Thymus (tissue), 11 donors: ENCODE results near the gene KCNH8. TPM values are rescaled to one million over a fixed set of nuclear protein-coding genes. Genes with fewer than 3 reads are reported as not detected.
A peak's percentile ranks its signal among the peaks of the same experiment; 100 is the strongest.

ENCODE experiments used
- DNase-seq, 9 donors: peaks; one replicate each; pipeline ENCODE4 v3.0.0-alpha.2; 2013; ENCODE audit warnings: low spot score in 9 of 9, low read depth in 6 of 9, missing footprints in 1 of 9
- H3K27ac ChIP-seq, 2 donors: one replicate each; pipeline ENCODE4 v1.5.1; 2013; ENCODE audit warnings: control low read depth in 1 of 2, low read depth in 1 of 2, low read length in 1 of 2, mild to moderate bottlenecking in 1 of 2, moderate library complexity in 1 of 2
- H3K27me3 ChIP-seq, 2 donors: one replicate each; pipeline ENCODE4 v1.5.1; 2013; ENCODE audit warnings: low read length in 1 of 2; ENCODE audit not compliant: control insufficient read depth in 2 of 2, insufficient read depth in 1 of 2
- H3K36me3 ChIP-seq, 2 donors: one replicate each; pipeline ENCODE4 v1.5.1; 2013; ENCODE audit warnings: low read length in 1 of 2, mild to moderate bottlenecking in 1 of 2, moderate library complexity in 1 of 2; ENCODE audit not compliant: control insufficient read depth in 2 of 2, insufficient read depth in 2 of 2
- H3K4me1 ChIP-seq, 2 donors: one replicate each; pipeline ENCODE4 v1.5.1; 2013; ENCODE audit warnings: low read length in 2 of 2; ENCODE audit not compliant: control insufficient read depth in 2 of 2, insufficient read depth in 2 of 2
- H3K4me3 ChIP-seq, 2 donors: one replicate each; pipeline ENCODE4 v1.5.1; 2013; ENCODE audit warnings: low read length in 2 of 2, control low read depth in 1 of 2, mild to moderate bottlenecking in 1 of 2
- H3K9me3 ChIP-seq, 2 donors: one replicate each; pipeline ENCODE4 v1.5.1; 2013; ENCODE audit warnings: low read length in 1 of 2, mild to moderate bottlenecking in 1 of 2; ENCODE audit not compliant: control insufficient read depth in 2 of 2, insufficient read depth in 1 of 2
- WGBS: extraction: QIAGEN DNeasy Blood & Tissue Kit; methylation state at CpG from one replicate; pipeline ENCODE4 v1.1.7; 2013; 5-methylcytosine and 5-hydroxymethylcytosine counted together
- polyA plus RNA-seq: library from polyadenylated mRNA; stranded (reverse); fragments of 200-250 nt; gene quantifications from one replicate; pipeline ENCODE4 v1.2.3, GENCODE V29; 2013
- total RNA-seq: library from RNA; stranded (reverse); fragments of 120-200 nt; gene quantifications from one replicate; pipeline ENCODE4 v1.2.4, GENCODE V29; 2013
- donor health status: healthy.

KCNH8 gene
- total and polyA plus RNA-seq, 2 donors = 0.33 to 0.80 TPM

DNA sequence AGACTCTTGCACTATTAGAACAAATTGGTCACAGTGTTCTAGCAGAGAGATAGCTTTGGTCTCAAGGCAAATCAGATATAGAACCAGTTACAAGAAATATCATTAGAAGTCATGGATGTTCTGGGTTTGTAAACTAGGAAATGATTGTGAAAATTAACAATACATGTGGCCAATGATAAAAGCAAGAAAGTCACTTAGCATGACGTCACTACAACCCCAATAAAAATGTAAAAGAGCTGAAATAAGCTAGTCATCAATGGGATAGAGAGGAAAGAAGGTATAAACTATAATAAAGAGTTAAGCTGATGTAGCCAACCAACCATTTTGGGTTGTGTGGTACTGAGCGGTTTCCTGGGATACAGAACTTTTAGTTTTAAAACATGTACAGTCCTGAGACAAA is 32.1 kb upstream of the KCNH8 start:
- H3K27ac ChIP-seq = no peak overlapping the region
- H3K4me1 ChIP-seq = no peaks in the 10 kb centered on the region
- no peaks in the 10 kb centered on the region for H3K36me3 ChIP-seq
- DNase-seq = no peak
- peaks cover 0 to 3% of the 10 kb centered on the region in 2 donors for H3K9me3 ChIP-seq
- H3K27me3 ChIP-seq = no peaks in the 10 kb centered on the region
- WGBS = 96% methylated on average over 2 of the region's 2 CpGs
- H3K4me3 ChIP-seq = no peak overlapping the region

DNA sequence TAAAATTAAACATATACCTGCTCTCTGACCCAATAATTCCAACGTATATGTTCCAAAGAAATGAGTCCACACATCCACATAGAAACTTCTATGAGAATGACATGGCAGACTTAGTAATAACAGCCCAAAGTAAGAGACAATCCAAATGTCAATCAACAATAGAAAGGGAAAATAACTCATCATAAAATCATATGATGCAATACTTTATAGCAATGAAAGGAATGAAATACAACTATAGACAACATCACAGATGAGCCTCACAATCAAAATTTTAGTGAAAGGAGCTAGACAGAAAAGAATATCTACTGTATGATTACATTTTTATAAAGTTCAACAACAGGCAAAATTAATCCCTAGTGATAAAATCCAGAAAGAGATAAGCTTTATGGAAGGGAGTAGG is 23.6 kb upstream of the KCNH8 start:
- 69% methylated on average over 1 of the region's 1 CpG for WGBS
- H3K36me3 ChIP-seq = no peaks in the 10 kb centered on the region
- H3K27me3 ChIP-seq = no peaks in the 10 kb centered on the region
- DNase-seq = no peak
- no peaks in the 10 kb centered on the region for H3K9me3 ChIP-seq
- H3K4me1 ChIP-seq = no peaks in the 10 kb centered on the region
- no peak overlapping the region for H3K27ac ChIP-seq
- no peak overlapping the region for H3K4me3 ChIP-seq

DNA sequence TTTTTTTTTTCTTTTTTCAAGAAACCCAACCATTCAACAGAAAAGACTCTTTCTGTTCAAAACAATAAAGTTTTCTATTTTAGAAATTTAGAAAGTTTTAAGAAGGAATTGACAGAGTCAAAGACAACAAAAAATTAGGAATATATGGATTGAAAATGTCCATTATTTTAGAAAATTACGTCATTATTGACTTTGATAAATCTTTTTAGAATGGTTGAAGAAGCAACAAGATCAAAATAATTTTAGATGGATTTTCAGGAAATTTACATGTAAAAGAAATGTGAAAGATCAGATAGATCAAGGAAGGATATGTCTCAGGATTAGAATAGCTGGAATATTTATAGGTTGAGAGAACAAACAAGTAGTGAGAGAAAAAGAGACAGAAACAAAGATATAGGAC is 8.4 kb upstream of the KCNH8 start:
- DNase-seq = no peak
- 96% methylated on average over 1 of the region's 1 CpG for WGBS
- Histone ChIP-seq H3K27me3 (no peaks in the 10 kb centered on the region), H3K27ac (no peak overlapping the region), H3K4me1 (no peaks in the 10 kb centered on the region), H3K9me3 (peaks cover 0 to under 1% of the 10 kb centered on the region in 2 donors), H3K4me3 (no peak overlapping the region), H3K36me3 (no peaks in the 10 kb centered on the region)

DNA sequence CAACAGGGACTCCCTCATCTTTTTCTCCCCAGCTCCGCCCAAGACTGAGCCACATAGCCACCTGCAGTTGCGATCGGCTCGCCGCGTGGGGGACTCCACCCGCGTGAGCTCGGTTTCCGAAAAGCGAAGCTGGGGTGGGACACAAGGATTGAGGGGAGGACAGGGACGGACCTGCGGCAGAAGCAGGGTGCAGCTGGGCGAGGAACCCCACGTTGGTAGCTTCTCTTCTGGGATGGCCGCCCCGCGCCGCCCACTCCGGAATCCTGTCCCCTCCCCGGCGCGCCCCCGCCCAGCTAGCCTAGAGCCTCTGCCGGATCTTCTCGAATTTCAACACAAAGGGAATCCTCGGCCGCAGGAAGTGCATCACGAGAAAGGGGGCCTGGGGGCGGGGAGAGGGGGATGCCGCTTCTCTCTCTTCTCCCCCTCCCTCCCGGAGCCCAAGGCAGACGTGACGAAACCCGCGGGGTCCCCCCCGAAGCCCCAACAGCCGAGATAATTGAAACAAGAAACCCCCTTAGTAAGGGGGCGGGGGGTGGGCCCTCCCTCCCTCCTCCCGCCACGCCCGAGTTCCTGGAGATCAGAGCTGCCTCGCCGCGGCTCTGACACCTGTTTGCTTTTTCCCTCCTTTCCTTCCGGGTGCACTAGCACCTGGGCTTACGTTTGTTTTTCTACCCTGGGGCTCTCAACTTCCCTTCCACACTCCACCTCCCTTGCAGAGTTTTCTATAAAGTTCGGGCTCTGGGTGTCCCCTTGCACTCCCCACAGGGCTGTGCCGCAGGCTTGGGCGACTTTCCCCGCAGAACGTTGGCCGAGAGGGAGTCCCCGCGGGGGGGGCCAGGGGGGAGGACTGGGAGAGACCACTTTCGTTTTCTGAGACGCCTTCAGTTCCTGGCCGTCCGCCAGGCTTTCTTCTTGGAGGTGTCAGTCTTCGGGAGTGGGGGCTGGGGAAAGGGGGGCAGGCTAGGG is 1.3 kb upstream of the KCNH8 start:
- under 1% methylated on average over 60 of the region's 60 CpGs for WGBS
- peak overlapping the region; percentile 84 to 93 for H3K27ac ChIP-seq
- peak overlapping the region; percentile 50 to 62 for H3K4me3 ChIP-seq
- no peaks in the 10 kb centered on the region for H3K36me3 ChIP-seq
- peaks cover 8 to 20% of the 10 kb centered on the region in 2 donors for H3K4me1 ChIP-seq
- peak; percentile 70 to 95 (median 84) for DNase-seq
- peaks cover 23 to 33% of the 10 kb centered on the region in 2 donors for H3K27me3 ChIP-seq
- peaks cover 1 to 9% of the 10 kb centered on the region in 2 donors for H3K9me3 ChIP-seq

DNA sequence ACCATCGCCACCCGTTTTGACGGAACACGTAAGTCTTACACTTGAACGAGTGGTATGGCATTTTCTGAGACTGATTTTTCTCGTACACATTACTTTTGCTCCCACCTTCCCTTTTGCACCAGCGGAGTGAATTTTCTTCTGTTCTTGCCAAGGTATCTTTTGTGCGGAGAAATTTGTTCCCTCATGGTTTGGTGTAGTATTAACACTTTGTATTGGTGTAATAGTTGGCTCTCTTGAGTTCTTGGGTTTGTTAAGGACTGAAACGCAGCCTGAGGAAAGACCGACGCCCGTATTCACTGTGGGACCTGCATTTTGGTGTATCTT is 420 bp downstream of the KCNH8 start:
- Histone ChIP-seq H3K4me3 (peak overlapping the region in 1 of 2 donors; percentile 50), H3K27me3 (peaks cover 23 to 33% of the 10 kb centered on the region in 2 donors), H3K36me3 (no peaks in the 10 kb centered on the region), H3K27ac (no peak overlapping the region), H3K9me3 (peaks cover 1 to 9% of the 10 kb centered on the region in 2 donors), H3K4me1 (peaks cover 8 to 20% of the 10 kb centered on the region in 2 donors)
- peak in 3 of 9 donors; percentile 0 to 21 (median 1) for DNase-seq
- WGBS = 7% methylated on average over 12 of the region's 12 CpGs

DNA sequence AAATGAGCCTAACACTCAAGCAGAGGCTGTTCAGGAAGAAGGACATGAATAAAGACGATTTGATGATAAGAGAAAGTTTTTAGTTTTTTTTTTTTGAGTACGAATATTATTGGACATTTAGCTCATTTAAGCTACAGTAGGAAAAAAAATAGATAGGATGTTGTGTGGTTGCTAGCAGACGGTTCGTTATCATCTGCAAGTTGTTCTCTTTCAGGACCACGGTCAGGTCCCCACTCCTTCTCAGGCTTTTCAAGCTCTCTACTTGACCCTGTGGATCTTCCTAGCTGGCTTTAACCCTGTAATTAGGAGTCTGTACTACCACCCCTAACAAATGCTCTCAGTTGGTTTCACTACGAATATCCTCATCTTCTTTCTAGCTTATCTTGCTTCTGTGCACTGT is 1.1 kb downstream of the KCNH8 start:
- DNase-seq = peak in 7 of 9 donors; percentile 42 to 78 (median 53)
- peaks cover 8 to 20% of the 10 kb centered on the region in 2 donors for H3K4me1 ChIP-seq
- H3K36me3 ChIP-seq = no peaks in the 10 kb centered on the region
- H3K27ac ChIP-seq = no peak overlapping the region
- H3K27me3 ChIP-seq = peaks cover 23 to 33% of the 10 kb centered on the region in 2 donors
- H3K9me3 ChIP-seq = peaks cover 1 to 9% of the 10 kb centered on the region in 2 donors
- H3K4me3 ChIP-seq = no peak overlapping the region
- WGBS = 3% methylated on average over 6 of the region's 6 CpGs

DNA sequence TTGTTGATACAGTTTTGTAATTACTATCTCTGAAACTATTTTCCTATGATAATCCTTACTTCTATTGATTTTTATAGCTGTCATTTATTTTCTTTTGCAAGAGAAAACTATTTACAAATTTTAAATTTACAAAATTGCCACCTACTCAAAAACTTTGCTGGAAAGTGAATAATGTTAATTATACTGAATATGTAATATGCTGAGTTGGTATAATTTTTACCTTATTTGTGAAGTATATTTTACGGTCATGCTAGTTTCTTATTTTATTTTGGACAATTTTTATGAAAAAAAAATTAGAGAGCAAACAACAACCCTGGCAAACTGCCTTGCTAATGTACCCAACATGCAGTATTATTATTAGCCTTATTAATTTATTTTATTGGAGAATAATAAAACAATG is 2.9 kb downstream of the KCNH8 start:
- Histone ChIP-seq H3K36me3 (no peaks in the 10 kb centered on the region), H3K4me3 (no peak overlapping the region), H3K4me1 (peaks cover 7 to 19% of the 10 kb centered on the region in 2 donors), H3K27ac (no peak overlapping the region), H3K27me3 (peaks cover 23 to 33% of the 10 kb centered on the region in 2 donors), H3K9me3 (peaks cover 0 to 6% of the 10 kb centered on the region in 2 donors)
- DNase-seq = no peak
- 98% methylated on average over 1 of the region's 1 CpG for WGBS

DNA sequence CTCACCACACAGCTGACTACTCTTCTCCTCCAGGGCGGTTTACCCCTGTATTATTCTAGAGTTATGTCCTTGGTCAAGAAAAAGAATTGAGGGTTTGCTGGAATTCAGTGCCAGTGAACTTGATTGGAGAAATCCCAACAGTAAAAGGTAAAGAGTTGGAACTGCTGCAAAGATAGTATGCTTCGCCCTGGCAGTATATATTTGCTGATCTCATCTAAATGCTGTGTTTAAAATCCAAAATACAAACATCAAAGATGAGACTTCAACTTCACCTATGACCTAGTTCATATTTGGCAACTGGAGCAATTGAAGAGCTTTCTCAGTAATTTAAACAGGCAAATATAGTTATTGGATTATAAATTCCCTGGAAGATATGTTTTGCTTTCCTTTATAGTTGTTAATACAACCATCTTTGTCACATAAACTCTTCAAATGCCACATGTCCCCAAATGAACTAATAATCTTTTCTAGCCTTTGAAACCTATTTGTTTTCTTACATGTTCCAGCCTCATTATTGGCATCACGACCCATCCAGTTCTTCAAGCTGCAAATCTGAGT is 6.5 kb downstream of the KCNH8 start:
- DNase-seq = no peak
- Histone ChIP-seq H3K4me1 (no peaks in the 10 kb centered on the region), H3K27me3 (peaks cover 5 to 6% of the 10 kb centered on the region in 2 donors), H3K4me3 (no peak overlapping the region), H3K36me3 (no peaks in the 10 kb centered on the region), H3K9me3 (no peaks in the 10 kb centered on the region), H3K27ac (no peak overlapping the region)
- 94% methylated on average over 3 of the region's 3 CpGs for WGBS

DNA sequence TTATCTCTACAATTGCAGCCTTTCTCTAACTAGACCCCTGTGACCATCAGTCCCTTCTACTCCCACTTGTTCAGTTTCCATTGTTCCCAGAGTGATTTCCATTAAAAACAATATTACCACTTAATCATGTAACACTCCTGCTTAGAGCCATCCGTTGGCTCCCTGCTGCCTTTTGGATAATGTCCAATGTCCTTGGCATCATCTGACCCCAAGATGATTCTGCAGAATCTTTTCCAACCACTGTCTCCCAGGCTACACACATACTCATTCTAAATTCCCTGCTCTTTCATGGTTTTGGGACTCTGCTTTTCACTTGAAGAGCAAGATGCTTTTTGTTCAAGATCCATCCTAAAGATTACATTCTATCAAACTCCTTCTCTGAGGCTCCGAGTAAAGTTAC is 7.1 kb downstream of the KCNH8 start:
- H3K36me3 ChIP-seq = no peaks in the 10 kb centered on the region
- no peak for DNase-seq
- WGBS = 91% methylated on average over 2 of the region's 2 CpGs

More for the DNA sequence above, 7.1 kb downstream of the KCNH8 start:
- Histone ChIP-seq H3K27ac (no peak overlapping the region), H3K4me1 (no peaks in the 10 kb centered on the region), H3K9me3 (no peaks in the 10 kb centered on the region), H3K4me3 (no peak overlapping the region), H3K27me3 (peaks cover 0 to 4% of the 10 kb centered on the region in 2 donors)
